Measurements from ENCODE around the gene RPRD2. TPM values are rescaled to one million over a fixed set of nuclear protein-coding genes. Genes with fewer than 3 reads are reported as not detected.

The RPRD2 gene
- total and polyA plus RNA-seq, 7 donors, result 4.2 to 26.7 (median 16.2) TPM

DNA sequence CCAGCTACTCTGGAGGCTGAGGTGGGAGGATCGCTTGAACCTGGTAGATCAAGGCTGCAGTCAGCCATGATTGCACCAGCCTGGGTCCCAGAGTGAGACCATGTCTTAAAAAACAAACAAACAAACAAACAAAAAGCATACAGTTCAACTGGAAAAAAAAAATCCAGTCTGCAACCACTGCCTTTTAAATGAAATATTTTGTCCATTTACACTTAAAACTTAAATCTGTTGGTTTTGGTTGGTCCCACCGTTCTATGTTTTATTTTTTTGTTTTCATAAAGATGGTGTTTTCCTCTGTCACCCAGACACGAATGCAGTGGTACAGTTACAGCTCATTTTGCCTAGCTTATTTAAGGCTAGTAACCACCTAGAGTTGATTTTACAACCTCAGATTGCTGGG, 161.4 kb downstream of the RPRD2 start:
- WGBS, 2 donors, result 83 to 89% methylated on average over 3 of the region's 3 CpGs
- no peak overlapping the region for H3K27ac ChIP-seq

More for the DNA sequence above, 161.4 kb downstream of the RPRD2 start:
- no peaks in the 10 kb centered on the region for H3K27me3 ChIP-seq
- TF ChIP-seq, protein P1, sequence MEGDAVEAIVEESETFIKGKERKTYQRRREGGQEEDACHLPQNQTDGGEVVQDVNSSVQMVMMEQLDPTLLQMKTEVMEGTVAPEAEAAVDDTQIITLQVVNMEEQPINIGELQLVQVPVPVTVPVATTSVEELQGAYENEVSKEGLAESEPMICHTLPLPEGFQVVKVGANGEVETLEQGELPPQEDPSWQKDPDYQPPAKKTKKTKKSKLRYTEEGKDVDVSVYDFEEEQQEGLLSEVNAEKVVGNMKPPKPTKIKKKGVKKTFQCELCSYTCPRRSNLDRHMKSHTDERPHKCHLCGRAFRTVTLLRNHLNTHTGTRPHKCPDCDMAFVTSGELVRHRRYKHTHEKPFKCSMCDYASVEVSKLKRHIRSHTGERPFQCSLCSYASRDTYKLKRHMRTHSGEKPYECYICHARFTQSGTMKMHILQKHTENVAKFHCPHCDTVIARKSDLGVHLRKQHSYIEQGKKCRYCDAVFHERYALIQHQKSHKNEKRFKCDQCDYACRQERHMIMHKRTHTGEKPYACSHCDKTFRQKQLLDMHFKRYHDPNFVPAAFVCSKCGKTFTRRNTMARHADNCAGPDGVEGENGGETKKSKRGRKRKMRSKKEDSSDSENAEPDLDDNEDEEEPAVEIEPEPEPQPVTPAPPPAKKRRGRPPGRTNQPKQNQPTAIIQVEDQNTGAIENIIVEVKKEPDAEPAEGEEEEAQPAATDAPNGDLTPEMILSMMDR (IDR thresholded peaks at IDR 0.05), result no peak
- TF ChIP-seq POLR2A (IDR thresholded peaks at IDR 0.05), result no peak
- no peak for TF ChIP-seq EP300 (IDR thresholded peaks at IDR 0.05)
- TF ChIP-seq POLR2AphosphoS5 (IDR thresholded peaks at IDR 0.05), result no peak
- no peaks in the 10 kb centered on the region for H3K9me3 ChIP-seq
- H3K36me3 ChIP-seq, result no peaks in the 10 kb centered on the region
- no peak for DNase-seq
- no peak overlapping the region for H3K4me3 ChIP-seq
- intact Hi-C loops (cut with DNase I), result no loop called here
- H3K4me1 ChIP-seq, result peaks cover 0 to 9% (median 6%) of the 10 kb centered on the region in 4 donors

Other genes with a start within 250 kb of the RPRD2 start
- gene PLEKHO1, start 214.2 kb upstream of the RPRD2 start, total RNA-seq, result 100 to 1,000 TPM; 251 to 402 (median 338) TPM
- 10 to 100 TPM; 14.1 to 65.0 (median 28.2) TPM for gene PLEKHO1, start 214.2 kb upstream of the RPRD2 start, polyA plus RNA-seq
- 10 to 100 TPM; 11.9 to 25.5 (median 20.1) TPM for gene ANP32E, start 128.0 kb upstream of the RPRD2 start, total RNA-seq
- 10 to 100 TPM; 11.4 to 32.6 (median 11.8) TPM for gene ANP32E, start 128.0 kb upstream of the RPRD2 start, polyA plus RNA-seq
- gene CA14, start 106.4 kb upstream of the RPRD2 start, total RNA-seq, result 1 to 10 TPM; 1.4 to 4.3 (median 1.5) TPM
- under 1 TPM in 1 of 3 donors, not detected in 2; 0.35 TPM for gene CA14, start 106.4 kb upstream of the RPRD2 start, polyA plus RNA-seq
- 10 to 100 TPM; 44.6 to 59.2 (median 48.0) TPM for gene APH1A, start 95.1 kb upstream of the RPRD2 start, total RNA-seq
- 100 to 1,000 TPM; 134 to 228 (median 145) TPM for gene APH1A, start 95.1 kb upstream of the RPRD2 start, polyA plus RNA-seq
- 10 to 100 TPM; 14.8 to 49.7 (median 39.4) TPM for gene C1orf54, start 91.4 kb upstream of the RPRD2 start, total RNA-seq
- gene C1orf54, start 91.4 kb upstream of the RPRD2 start, polyA plus RNA-seq, result 10 to 100 TPM; 15.7 to 27.0 (median 23.8) TPM
- gene CIART, start 81.6 kb upstream of the RPRD2 start, total RNA-seq, result 10 to 100 TPM; 11.4 to 15.3 (median 13.5) TPM
- gene CIART, start 81.6 kb upstream of the RPRD2 start, polyA plus RNA-seq, result 1 to 10 TPM in 2 of 3 donors, not detected in 1; 2.5 to 4.2 TPM
- 10 to 100 TPM; 36.8 to 68.3 (median 58.4) TPM for gene MRPS21, start 70.3 kb upstream of the RPRD2 start, total RNA-seq
- gene MRPS21, start 70.3 kb upstream of the RPRD2 start, polyA plus RNA-seq, result 10 to 100 TPM; 64.3 to 94.3 (median 71.0) TPM
- gene PRPF3, start 42.6 kb upstream of the RPRD2 start, total RNA-seq, result 10 to 100 TPM; 29.5 to 53.5 (median 35.9) TPM
- gene PRPF3, start 42.6 kb upstream of the RPRD2 start, polyA plus RNA-seq, result 10 to 100 TPM; 15.0 to 35.0 (median 16.2) TPM
- gene TARS2, start 123.3 kb downstream of the RPRD2 start, total RNA-seq, result 10 to 100 TPM in 2 of 4 donors, 1 to 10 TPM in 2; 8.1 to 13.3 (median 10.4) TPM
- gene TARS2, start 123.3 kb downstream of the RPRD2 start, polyA plus RNA-seq, result 10 to 100 TPM in 1 of 3 donors, 1 to 10 TPM in 2; 4.6 to 16.9 (median 6.0) TPM
- 10 to 100 TPM in 3 of 4 donors, 1 to 10 TPM in 1; 9.2 to 23.8 (median 13.8) TPM for gene ECM1, start 144.0 kb downstream of the RPRD2 start, total RNA-seq
- 1 to 10 TPM; 2.1 to 8.7 (median 3.0) TPM for gene ECM1, start 144.0 kb downstream of the RPRD2 start, polyA plus RNA-seq
- gene FALEC, start 151.6 kb downstream of the RPRD2 start, total RNA-seq, result not detected
- under 1 TPM in 1 of 3 donors, not detected in 2; 0.35 TPM for gene FALEC, start 151.6 kb downstream of the RPRD2 start, polyA plus RNA-seq
- gene ADAMTSL4, start 185.3 kb downstream of the RPRD2 start, total RNA-seq, result 10 to 100 TPM; 14.6 to 36.0 (median 24.3) TPM
- gene ADAMTSL4, start 185.3 kb downstream of the RPRD2 start, polyA plus RNA-seq, result 10 to 100 TPM in 1 of 3 donors, 1 to 10 TPM in 2; 2.1 to 14.0 (median 4.8) TPM
- 100 to 1,000 TPM; 159 to 352 (median 212) TPM for gene MCL1, start 215.5 kb downstream of the RPRD2 start, total RNA-seq
- 100 to 1,000 TPM; 119 to 194 (median 153) TPM for gene MCL1, start 215.5 kb downstream of the RPRD2 start, polyA plus RNA-seq

All from sigmoid colon (tissue), 7 donors.